NT2/D1 (cell line): ENCODE measurements around the gene PHF2.

Source experiments
- YY1 ChIP-seq: IDR thresholded peaks from 2 replicates; pipeline ENCODE4 v1.6.1; 2011; ENCODE audit not compliant: insufficient read length, insufficient read depth
- ZNF274 ChIP-seq: IDR thresholded peaks from 2 replicates; pipeline ENCODE4 v1.6.1; 2011; ENCODE audit warnings: mild to moderate bottlenecking, low read depth, low read length

DNA sequence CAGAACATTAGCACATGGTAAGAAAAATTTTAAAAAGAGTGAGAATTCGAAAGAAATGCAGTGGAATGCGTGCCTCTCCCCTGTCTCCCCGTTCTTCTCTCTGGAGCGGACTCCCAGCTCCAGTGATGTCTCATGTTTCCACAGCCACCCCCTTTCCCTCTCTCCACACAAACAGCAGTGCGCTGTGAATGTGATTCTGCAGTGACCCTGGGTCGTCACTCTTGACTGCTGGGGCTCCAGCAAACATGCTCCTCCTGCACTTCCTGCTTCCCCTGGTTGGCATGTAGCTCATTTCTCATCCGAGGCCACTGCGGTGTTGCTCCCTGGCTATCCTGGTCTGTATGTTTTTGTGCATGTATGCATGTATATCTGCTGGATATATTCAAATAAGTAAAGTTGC lies 13.3 kb downstream of the PHF2 start:
- TF ChIP-seq ZNF274 (no peak), YY1 (no peak)
